Non-pigmented ciliary epithelial cell (primary cell): ENCODE measurements around the gene CELF4.

ENCODE experiments used
- DNase-seq: peaks from one replicate; pipeline ENCODE4 v3.0.0-alpha.2; 2010; ENCODE audit warnings: low read depth

Gene CELF4

GRCh38 chr18:37252854-37253393 is 312.7 kb downstream of the CELF4 start:
- DNase-seq: no peak

GRCh38 chr18:37252342-37252741 is 313.3 kb downstream of the CELF4 start:
- DNase-seq: no peak

DNA sequence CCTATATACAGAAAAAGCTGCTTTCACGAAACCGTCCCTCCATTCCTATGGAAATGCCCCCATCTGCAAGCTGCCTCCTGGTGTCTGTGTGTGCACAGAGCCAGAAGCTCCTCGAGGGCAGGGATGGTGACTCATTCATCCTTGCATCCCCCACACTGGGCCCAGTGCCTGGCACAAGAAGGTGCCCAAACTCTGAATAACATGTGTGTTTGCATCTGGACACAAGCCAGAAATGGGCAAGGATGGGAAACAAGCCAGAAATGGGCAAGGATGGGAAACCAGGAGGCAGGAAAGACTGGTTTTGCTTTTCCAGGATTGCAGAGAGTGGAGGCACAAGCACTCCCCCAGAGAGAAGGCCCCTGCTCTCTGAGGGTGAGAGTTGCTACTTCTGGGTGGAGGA is 313.9 kb downstream of the CELF4 start:
- no peak for DNase-seq

- no peak for DNase-seq
These were observed 315.5 kb downstream of the CELF4 start for GRCh38 chr18:37249895-37250618.

DNA sequence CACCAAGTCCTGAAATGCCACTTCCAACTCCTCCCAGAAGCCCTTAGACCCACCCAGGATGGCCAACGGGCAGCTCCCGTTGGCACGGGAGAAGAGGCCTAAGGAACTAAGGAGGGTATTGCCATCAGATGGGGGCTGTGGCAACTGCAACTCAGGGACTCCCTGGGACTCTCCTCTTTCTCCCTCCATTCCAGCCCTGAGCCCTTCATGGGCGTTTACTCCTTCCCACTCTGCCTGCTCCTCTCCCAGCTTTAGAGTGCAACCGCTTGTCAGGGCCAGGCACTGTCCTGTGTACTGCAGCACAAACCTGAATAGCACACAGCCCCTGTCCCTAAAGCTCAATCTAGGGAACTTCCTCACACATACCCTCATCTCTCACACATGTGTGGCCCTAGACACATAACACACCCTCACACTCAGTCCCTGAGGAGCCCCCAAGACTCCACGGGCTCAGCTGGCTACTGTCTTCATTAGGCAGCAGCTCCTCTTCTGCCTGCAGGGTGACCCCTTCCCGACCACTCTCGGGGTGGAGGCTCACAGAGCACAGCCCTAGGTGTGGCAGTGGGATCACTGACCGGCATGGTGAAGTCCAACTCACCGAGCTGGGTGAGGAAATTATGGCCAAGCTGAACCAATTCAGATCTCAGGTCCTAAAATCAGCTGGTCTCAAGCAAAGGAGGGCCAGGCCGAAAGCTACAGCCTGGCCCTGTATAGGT is 316.3 kb downstream of the CELF4 start:
- DNase-seq: no peak

- DNase-seq: no peak
These were observed 317.3 kb downstream of the CELF4 start for GRCh38 chr18:37248281-37248680.

DNA sequence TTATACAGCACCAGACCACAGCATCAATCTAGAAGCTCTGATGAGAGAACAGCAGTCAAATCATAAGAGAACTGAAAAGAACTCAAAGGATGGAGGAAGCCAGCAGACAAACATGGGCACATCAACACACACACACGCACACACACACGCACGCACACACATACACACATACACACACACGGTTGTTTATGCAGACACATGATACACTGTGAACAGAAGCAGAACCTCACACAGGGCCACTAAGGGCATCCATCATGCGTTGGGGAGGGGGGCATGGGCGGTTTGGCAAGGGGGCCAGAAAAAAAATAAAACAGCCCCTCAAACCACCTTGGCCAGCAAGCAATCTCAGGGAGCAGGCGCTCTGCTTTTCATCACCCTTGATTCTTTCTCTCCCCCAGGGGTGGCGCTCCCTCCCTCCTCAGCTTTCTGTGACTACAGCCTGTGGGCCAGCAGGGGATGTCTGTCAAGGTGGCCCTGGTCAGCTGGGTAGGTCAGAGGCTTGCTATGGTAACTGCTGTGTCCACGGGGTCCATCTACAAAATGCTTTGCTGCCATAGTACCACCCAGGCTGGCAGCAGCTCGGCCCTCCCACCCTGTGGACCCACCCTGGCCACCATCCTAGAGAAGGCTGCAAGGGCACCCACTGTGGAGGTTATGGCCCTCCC is 318.0 kb downstream of the CELF4 start:
- no peak for DNase-seq

- DNase-seq: no peak
These were observed 318.7 kb downstream of the CELF4 start for GRCh38 chr18:37246779-37247340.

DNA sequence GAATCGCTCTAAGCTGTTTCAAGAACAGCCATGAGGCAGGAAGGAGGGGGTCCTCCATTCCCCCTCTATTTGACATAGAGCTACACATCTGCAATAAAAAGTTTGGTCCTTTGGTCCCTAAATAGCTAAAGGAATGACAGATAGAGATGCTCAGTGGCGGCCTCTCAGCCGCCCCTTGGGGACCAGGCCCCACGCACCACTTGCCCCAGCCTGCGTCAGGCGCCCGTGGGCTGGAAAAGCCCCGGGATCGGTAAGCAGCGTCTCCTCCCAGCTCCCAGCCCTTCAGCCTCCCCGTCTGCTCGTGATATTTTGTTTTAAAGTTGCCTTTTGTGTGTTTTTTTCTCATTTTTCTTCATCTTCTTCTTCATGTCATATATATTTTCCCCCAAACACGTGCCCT is 321.0 kb downstream of the CELF4 start:
- DNase-seq: no peak

GRCh38 chr18:37243741-37244140 is 321.9 kb downstream of the CELF4 start:
- no peak for DNase-seq

DNA sequence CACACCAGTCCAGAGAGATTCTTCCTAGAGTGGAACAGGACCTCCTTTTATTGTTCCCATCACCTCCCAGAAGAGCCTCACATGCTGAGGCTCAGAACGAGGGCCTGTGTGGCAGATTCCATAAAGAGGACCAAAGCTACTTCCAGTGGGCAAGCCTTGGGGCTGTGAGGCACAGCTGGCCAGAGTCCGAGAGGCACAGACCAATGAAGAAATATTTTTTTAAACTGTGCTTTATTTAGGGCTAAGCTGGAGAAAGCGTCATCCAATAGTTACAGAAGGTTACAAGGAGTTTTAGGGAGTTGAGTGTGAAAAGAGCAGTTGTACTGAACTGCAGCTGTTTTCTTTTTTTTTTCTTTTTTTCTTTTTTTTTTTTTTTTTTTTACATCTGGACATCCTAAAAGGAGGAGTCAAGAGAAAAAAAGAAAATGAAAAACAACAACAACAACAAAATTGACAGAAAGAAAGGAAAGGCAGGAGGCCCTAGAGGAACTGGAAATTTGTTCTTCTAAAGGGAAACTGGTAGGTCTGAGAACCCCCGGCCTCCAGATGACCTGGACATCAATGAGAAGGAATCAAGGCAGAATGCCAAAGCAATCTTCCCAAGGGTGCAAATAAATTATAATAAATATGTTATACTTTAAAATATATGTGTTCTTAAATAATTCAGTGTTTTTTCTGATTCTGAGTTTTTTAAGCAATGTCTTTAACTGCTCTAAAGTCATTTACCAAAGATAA is 322.6 kb downstream of the CELF4 start:
- no peak for DNase-seq

DNA sequence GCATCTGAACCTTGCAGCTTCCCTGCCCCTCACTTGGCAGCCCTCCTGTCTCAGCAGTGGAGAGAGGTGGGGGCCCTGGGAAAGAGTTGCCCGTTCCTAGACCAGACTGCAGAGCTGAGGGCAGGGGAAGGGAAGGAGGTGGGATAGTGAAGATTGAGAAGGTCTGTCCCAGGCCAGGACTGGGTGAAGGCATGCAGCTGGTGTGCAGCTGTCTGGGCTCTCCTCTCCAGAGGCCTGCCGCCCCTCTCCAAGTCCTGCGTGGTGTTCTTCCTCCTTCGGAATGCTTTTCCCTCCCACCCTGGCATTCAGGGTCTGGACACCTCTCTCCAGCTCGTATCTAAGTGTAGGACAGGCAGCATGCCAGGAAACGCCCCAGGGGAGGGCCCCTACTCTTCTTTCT is 323.5 kb downstream of the CELF4 start:
- no peak for DNase-seq

DNA sequence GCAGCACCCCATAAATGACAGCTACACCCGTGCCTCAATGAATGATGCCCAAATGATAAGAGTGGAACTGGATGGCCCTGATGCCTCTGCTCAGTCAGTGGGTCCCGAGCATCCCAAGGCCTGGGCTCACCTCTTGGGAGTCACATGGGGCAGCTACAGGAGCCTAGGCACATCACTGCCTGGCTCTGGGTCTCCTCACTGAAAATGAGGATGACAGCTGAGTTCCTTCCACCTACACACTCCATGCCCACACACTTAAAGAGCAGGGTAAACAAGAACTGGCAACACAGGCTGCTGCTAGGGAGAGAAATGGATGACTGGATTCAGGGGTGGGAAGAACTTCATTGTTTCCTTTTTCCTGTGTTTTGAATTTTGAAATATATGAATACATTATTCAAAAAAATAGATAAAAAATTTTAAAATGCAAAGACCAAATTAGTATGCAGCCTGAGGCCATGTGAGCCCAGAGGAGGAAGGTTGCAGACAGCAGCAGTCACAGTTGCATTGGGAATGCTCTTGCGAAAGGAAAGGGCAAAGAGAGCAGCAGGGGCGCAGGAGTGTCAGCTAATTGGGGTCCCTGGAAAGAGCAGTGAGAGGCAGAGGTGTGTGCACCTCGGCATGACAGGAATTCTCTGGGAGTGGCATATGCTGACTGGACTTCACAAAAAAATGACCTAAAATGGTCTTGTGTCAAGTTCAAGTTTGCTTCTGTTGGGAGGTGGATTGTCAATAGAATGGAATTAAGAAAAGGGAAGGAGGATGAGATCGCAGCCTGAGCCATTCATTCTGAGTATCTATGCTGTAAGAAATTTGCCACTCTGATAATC is 327.1 kb downstream of the CELF4 start:
- no peak for DNase-seq

GRCh38 chr18:37235583-37235982 is 330.0 kb downstream of the CELF4 start:
- no peak for DNase-seq

DNA sequence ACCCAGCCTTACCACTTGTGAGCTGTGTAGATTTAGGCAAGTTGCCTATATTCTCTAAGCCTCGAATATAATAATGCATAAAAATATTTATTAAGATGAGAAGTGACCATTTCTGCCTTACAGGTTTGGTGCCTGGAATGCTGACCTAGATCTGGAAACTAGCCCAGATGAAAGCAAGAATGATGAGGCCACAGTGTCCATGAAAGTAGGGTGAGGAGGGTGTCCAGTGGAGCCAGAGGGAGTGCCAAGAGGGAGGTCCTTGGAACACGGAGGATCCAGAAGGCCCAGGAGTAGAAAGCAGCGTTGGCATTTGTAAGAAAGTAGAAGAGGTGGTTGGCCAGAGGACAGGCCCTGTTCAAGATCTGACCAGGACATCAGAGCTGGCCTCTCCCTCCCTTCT is 334.3 kb downstream of the CELF4 start:
- no peak for DNase-seq

DNA sequence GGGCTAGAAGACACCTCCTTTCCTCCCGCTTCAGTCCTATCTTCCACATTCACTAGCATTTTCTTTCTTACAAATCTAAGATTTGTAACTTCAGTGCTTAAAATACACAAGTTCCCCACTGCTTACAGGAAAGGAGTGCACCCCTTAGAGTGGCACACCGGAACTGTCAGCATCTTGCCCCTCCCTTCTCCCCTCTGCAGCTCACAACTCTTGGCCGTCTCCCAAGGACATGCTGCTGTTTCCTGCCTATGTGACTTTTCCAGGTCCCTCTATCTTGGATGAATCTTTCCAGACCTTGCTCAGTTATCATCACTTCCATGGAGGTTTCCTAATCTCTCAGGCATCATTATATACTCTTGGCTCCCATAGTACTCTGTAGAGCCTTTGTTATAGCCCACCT is 334.8 kb downstream of the CELF4 start:
- DNase-seq: no peak

GRCh38 chr18:37225279-37225678 is 340.3 kb downstream of the CELF4 start:
- DNase-seq: no peak

DNA sequence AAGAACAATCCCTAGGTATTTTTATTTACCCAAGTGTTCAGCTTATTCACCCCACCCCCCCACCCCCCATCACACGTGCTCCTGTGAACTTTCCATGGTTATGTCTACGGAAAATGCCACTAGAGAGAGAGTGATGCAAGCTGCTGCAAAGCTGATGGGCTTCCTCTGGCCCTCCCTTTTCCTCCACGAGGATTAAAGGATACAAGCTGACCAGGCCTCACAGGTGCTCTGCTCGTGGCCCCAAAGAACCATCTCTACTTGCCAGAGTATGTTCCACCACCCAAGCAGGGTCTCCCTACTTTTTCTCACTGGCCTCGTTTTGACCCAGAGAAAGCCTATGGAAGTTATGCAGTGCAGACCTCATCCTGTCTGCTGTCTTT is 342.6 kb downstream of the CELF4 start:
- DNase-seq: no peak

GRCh38 chr18:37222354-37222998 is 343.1 kb downstream of the CELF4 start:
- DNase-seq: no peak

DNA sequence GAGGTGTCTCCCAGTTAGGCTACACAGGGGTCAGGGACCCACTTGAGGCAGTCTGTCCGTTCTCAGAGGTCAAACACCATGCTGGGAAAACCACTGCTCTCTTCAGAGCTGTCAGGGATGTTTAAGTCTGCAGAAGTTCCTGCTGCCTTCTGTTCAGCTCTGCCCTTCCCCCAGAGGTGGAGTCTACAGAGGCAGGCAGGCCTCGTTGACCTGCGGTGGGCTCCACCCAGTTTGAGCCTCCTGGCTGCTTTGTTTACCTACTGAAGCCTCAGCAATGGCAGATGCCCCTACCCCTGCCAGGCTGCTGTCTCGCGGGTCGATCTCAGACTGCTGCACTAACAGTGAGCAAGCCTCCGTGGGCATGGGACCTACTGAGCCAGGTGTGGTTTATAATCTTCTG is 346.3 kb downstream of the CELF4 start:
- no peak for DNase-seq
